ENCODE results near the gene AKAP8L.

DNA sequence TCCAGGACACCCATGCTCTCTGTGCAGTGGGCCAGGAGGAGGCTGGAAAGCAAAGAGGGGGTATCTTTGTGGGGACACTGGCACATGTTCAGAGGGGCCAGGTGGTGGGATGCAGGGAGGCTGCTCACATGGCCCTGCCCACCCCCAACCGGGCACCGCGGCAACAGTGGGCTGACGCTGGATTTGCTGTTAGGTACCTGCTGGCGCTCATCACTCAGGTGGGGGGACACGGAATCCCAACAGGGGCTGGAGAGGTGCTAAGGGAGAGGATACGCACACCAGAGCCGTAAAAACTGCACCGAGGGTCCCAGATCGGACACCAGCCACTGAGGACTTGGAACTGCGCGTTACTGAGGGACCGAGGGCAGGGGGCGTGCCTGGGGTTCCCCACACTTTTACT is 19.2 kb downstream of the AKAP8L start:
- TF ChIP-seq, protein P1, sequence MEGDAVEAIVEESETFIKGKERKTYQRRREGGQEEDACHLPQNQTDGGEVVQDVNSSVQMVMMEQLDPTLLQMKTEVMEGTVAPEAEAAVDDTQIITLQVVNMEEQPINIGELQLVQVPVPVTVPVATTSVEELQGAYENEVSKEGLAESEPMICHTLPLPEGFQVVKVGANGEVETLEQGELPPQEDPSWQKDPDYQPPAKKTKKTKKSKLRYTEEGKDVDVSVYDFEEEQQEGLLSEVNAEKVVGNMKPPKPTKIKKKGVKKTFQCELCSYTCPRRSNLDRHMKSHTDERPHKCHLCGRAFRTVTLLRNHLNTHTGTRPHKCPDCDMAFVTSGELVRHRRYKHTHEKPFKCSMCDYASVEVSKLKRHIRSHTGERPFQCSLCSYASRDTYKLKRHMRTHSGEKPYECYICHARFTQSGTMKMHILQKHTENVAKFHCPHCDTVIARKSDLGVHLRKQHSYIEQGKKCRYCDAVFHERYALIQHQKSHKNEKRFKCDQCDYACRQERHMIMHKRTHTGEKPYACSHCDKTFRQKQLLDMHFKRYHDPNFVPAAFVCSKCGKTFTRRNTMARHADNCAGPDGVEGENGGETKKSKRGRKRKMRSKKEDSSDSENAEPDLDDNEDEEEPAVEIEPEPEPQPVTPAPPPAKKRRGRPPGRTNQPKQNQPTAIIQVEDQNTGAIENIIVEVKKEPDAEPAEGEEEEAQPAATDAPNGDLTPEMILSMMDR (IDR thresholded peaks at IDR 0.05), result no peak
- TF ChIP-seq POLR2A (IDR thresholded peaks at IDR 0.05), result no peak

Data from heart left ventricle (tissue), 13 donors.